ENCODE measurements around the gene NFAM1. TPM values are rescaled to one million over a fixed set of nuclear protein-coding genes. Genes with fewer than 3 reads are reported as not detected.

Gene NFAM1
- total and polyA plus RNA-seq, 8 donors: 0.20 to 4.4 (median 0.53) TPM

DNA sequence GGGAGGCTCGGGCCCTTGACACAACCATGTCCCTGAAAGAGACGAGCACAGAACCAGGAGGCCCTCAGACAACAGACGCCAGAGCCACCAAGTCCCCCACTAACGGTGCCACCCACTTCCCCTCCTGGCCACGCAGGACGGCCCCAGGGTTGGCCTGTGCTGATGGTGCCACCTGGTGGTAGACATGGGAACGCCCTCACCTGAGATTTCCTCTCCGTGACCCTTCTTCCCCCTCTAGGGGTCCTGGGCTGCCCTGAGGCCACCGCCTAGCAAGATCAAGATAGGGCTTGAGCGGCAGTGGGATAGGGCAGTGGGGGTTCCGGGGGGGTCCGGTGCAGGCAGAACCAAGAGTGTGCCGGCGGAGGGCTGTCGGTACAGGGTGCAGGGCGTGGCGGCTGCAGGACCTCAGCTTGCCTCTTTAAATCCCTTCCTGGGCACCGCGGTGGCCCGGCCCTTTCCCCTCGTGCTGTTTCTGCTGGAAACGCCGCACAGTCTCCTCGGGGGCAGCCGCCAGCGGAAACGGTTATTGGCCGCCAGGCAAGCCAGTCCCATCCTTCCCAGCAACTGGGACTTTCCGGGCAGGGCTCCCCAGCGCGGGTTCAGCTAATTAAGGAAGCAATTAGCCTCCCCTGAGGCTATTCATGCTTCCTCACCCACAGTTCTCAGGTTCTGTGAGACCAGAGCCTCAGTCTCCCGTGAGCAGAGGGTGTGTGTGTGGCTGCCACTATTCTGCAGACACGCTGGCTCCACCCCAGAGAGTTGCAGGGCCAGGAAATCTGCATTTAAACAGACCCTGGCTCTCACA, 5.5 kb upstream of the NFAM1 start:
- FAIRE-seq (no peak), ATAC-seq (peak; percentile 89 to 92 (median 91)), DNase-seq (peak; percentile 62 to 90 (median 81))
- H3K4me1 ChIP-seq: no peaks in the 10 kb centered on the region
- no peaks in the 10 kb centered on the region for H3K9me3 ChIP-seq
- peak overlapping the region in 3 of 4 donors; percentile 12 to 39 (median 26) for H3K4me3 ChIP-seq
- intact Hi-C loops (cut with DNase I): loop anchor here in 2 of 3 donors (5.0 to 10.0 kb wide), 4 partner anchors 73 to 473 kb away; partner anchors contain the start of genes NDUFA6 (in 1 of the 2) and SEPTIN3 (in 1 of the 2)
- H3K27ac ChIP-seq: peak overlapping the region; percentile 0 to 78 (median 57)
- 3 to 4% methylated on average over 33 of the region's 33 CpGs for WGBS, 2 donors
- TF ChIP-seq, protein P1, sequence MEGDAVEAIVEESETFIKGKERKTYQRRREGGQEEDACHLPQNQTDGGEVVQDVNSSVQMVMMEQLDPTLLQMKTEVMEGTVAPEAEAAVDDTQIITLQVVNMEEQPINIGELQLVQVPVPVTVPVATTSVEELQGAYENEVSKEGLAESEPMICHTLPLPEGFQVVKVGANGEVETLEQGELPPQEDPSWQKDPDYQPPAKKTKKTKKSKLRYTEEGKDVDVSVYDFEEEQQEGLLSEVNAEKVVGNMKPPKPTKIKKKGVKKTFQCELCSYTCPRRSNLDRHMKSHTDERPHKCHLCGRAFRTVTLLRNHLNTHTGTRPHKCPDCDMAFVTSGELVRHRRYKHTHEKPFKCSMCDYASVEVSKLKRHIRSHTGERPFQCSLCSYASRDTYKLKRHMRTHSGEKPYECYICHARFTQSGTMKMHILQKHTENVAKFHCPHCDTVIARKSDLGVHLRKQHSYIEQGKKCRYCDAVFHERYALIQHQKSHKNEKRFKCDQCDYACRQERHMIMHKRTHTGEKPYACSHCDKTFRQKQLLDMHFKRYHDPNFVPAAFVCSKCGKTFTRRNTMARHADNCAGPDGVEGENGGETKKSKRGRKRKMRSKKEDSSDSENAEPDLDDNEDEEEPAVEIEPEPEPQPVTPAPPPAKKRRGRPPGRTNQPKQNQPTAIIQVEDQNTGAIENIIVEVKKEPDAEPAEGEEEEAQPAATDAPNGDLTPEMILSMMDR (IDR thresholded peaks at IDR 0.05): peak; percentile 88 to 95 (median 90)
- no peaks in the 10 kb centered on the region for H3K36me3 ChIP-seq
- H3K27me3 ChIP-seq: no peaks in the 10 kb centered on the region

DNA sequence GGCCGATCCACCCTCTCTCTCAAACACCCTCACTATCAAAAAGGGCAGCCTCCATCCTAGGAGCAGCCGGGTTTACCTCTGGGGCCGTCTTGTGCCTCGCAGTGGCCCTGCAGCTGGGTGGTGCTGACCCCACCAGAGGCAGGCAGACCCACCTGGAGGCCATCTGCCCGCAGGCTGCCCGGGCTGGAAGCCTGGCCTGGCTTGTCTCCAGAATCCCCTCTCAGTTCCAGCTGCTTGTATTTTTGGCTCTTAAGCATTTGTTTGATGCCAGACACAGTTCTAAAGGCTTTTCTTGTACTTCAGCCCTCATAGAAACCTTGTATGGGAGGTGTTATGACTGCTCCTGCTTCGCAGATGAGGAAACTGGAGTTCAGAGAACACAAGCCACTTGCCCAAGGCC, 4.2 kb upstream of the NFAM1 start:
- intact Hi-C loops (cut with DNase I): loop anchor here in 2 of 3 donors (5.0 to 10.0 kb wide), 4 partner anchors 72 to 472 kb away; partner anchors contain the start of genes NDUFA6 (in 1 of the 2) and SEPTIN3 (in 1 of the 2)
- Histone ChIP-seq H3K27ac (peak overlapping the region in 1 of 4 donors; percentile 23), H3K4me3 (peak overlapping the region in 1 of 4 donors; percentile 2), H3K4me1 (no peaks in the 10 kb centered on the region), H3K27me3 (no peaks in the 10 kb centered on the region), H3K9me3 (no peaks in the 10 kb centered on the region), H3K36me3 (no peaks in the 10 kb centered on the region)
- FAIRE-seq (no peak), ATAC-seq (no peak), DNase-seq (no peak)
- TF ChIP-seq, protein P1 (IDR thresholded peaks at IDR 0.05): no peak
- 63 to 67% methylated on average over 7 of the region's 7 CpGs for WGBS, 2 donors

DNA sequence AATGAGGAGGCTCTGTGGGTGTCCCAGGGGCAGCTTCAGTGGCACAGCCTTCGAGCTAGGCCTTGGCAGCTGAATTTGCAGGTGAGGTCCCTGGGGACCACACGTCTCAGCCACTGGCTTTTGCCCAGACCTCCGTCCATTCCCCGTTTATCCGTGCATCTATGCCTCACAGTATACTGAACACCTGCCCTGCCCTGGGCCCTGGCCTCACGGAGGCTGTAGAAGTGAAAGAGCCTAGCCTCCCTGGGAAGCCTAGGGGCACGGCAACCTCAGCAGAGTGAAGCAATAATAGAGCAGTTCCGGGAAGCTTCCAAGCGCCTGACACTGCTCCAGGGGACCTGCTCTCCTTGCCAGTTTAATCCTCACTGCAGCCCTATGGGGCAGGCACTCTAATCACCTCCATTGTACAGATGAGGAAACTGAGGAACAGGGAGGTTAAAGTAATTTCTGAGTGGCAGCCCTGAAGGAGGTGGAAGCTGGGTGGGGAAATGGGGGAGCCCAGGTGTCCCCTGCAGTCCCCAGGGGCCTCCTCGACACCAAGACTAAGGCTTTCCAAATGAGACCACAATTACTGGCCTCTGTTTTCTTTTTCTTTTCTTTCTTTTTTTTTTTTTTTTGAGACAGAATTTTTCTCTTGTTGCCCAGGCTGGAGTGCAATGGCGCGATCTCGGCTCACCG, 2.7 kb upstream of the NFAM1 start:
- no peak for FAIRE-seq
- no peak for DNase-seq
- Histone ChIP-seq H3K27ac (no peak overlapping the region), H3K9me3 (no peaks in the 10 kb centered on the region), H3K27me3 (no peaks in the 10 kb centered on the region), H3K36me3 (no peaks in the 10 kb centered on the region), H3K4me1 (no peaks in the 10 kb centered on the region), H3K4me3 (no peak overlapping the region)
- TF ChIP-seq, protein P1 (IDR thresholded peaks at IDR 0.05): no peak
- 78 to 84% methylated on average over 12 to 14 of the region's 14 CpGs for WGBS, 2 donors
- intact Hi-C loops (cut with DNase I): loop anchor here in 2 of 3 donors (5.0 to 10.0 kb wide), 4 partner anchors 70 to 470 kb away; partner anchors contain the start of genes NDUFA6 (in 1 of the 2) and SEPTIN3 (in 1 of the 2)
- ATAC-seq: no peak

DNA sequence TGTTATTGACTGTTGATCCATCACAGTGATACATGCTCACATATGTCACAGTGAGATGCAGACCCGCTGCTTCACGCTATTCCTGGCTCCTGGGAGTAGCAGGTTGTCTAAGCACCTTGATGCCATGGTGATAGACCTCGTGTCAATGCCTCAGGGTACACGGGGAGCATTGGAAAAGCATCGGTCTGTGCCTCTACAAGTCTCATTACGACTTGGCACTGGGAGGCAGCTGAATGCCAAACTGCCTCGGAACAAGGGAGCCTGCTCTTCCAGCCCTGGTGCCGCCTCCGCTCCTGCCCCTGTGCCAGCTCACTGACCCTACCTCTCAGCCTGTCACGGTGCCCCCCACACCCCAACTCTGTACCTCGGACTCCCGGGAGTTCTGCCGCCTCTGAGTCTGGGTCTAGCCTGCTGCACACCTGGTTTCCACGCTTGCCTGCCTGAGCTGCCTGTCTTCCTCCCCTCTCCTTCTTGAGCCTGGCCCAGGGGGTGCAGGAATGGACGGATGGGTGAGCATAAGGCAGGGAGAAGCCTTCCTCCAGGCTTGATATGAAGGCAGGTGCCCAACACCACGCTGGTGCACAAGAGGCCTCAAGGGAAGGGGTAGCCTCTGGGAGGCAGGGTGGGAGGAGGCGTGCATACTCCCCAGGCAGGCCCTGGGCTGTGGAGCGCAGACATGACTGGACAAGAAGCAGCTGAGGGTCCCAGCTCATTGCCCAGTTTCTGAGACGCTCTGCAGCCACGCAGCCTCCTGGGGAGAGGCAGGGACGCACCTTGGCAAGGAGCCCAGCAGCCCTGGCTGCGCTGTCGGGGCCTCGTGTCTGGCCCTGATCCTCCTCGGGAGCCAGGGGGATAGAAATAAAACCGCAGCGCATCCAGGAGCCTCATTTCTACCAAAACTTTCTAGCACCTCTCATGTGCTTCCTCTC, 1.8 kb upstream of the NFAM1 start:
- peak in 1 of 6 donors; percentile 51 for DNase-seq
- intact Hi-C loops (cut with DNase I): loop anchor here in 2 of 3 donors (10.0 kb wide), 3 partner anchors 69 to 469 kb away; partner anchors contain the start of genes NDUFA6 (in 1 of the 2) and SEPTIN3 (in 1 of the 2)

More for the DNA sequence above, 1.8 kb upstream of the NFAM1 start:
- WGBS, 2 donors: 64 to 72% methylated on average over 26 to 27 of the region's 27 CpGs
- TF ChIP-seq, protein P1 (IDR thresholded peaks at IDR 0.05): no peak
- no peaks in the 10 kb centered on the region for H3K27me3 ChIP-seq
- ATAC-seq: no peak
- H3K36me3 ChIP-seq: no peaks in the 10 kb centered on the region
- no peak for FAIRE-seq
- H3K27ac ChIP-seq: no peak overlapping the region
- no peaks in the 10 kb centered on the region for H3K9me3 ChIP-seq
- H3K4me1 ChIP-seq: no peaks in the 10 kb centered on the region
- H3K4me3 ChIP-seq: no peak overlapping the region
